ENCODE measurements around the gene SUGT1. TPM values are rescaled to one million over a fixed set of nuclear protein-coding genes. Genes with fewer than 3 reads are reported as not detected.

Gene SUGT1
- total and polyA plus RNA-seq, 8 donors = 7.0 to 44.6 (median 35.0) TPM

GRCh38 chr13:52746141-52746540 is 93.5 kb downstream of the SUGT1 start:
- Histone ChIP-seq H3K36me3 (no peaks in the 10 kb centered on the region), H3K4me1 (no peaks in the 10 kb centered on the region), H3K27me3 (peaks cover 0 to 32% (median under 1%) of the 10 kb centered on the region in 3 donors), H3K27ac (no peak overlapping the region), H3K4me3 (no peak overlapping the region), H3K9me3 (peaks cover 0 to 9% (median 4%) of the 10 kb centered on the region in 4 donors)
- DNase-seq = no peak
- 58 to 73% (median 68%) methylated on average over 3 of the region's 3 CpGs for WGBS, 5 donors
- no peak for TF ChIP-seq EP300 (IDR thresholded peaks at IDR 0.05)
- no peak for TF ChIP-seq POLR2AphosphoS5 (IDR thresholded peaks at IDR 0.05)
- TF ChIP-seq CTCF (IDR thresholded peaks at IDR 0.05) = no peak
- no peak for TF ChIP-seq POLR2A (IDR thresholded peaks at IDR 0.05)
- intact Hi-C loops (cut with DNase I; ENCODE audit: low total_unique reads) = no loop called here

- intact Hi-C loops (cut with DNase I; ENCODE audit: low total_unique reads) = no loop called here
- Histone ChIP-seq H3K4me1 (no peaks in the 10 kb centered on the region), H3K27me3 (peaks cover 0 to 38% (median 0%) of the 10 kb centered on the region in 3 donors), H3K9me3 (peaks cover 0 to 4% (median 0%) of the 10 kb centered on the region in 4 donors), H3K36me3 (no peaks in the 10 kb centered on the region), H3K27ac (no peak overlapping the region), H3K4me3 (no peak overlapping the region)
- WGBS, 5 donors = 36 to 50% (median 45%) methylated on average over 5 of the region's 5 CpGs
- peak in 1 of 2 donors; percentile 21 for DNase-seq
- TF ChIP-seq CTCF (IDR thresholded peaks at IDR 0.05) (no peak), EP300 (IDR thresholded peaks at IDR 0.05) (no peak), POLR2A (IDR thresholded peaks at IDR 0.05) (no peak), POLR2AphosphoS5 (IDR thresholded peaks at IDR 0.05) (no peak)
Measured at GRCh38 chr13:52749419-52749818, 96.8 kb downstream of the SUGT1 start.

Other genes with a start within 250 kb of the SUGT1 start
- gene THSD1, start 246.7 kb upstream of the SUGT1 start, total RNA-seq = 1 to 10 TPM in 2 of 5 donors, under 1 TPM in 2, not detected in 1; 0.58 to 8.4 (median 1.7) TPM
- gene THSD1, start 246.7 kb upstream of the SUGT1 start, polyA plus RNA-seq = 1 to 10 TPM in 2 of 3 donors, under 1 TPM in 1; 0.12 to 2.0 (median 1.1) TPM
- gene VPS36, start 202.2 kb upstream of the SUGT1 start, total RNA-seq = 100 to 1,000 TPM in 1 of 5 donors, 10 to 100 TPM in 4; 21.7 to 323 (median 78.2) TPM
- 10 to 100 TPM; 15.8 to 21.8 (median 21.6) TPM for gene VPS36, start 202.2 kb upstream of the SUGT1 start, polyA plus RNA-seq
- gene CKAP2, start 197.4 kb upstream of the SUGT1 start, total RNA-seq = 10 to 100 TPM; 11.7 to 31.6 (median 16.2) TPM
- 1 to 10 TPM; 2.3 to 5.1 (median 3.0) TPM for gene CKAP2, start 197.4 kb upstream of the SUGT1 start, polyA plus RNA-seq
- 10 to 100 TPM in 1 of 5 donors, 1 to 10 TPM in 2, not detected in 2; 2.9 to 49.6 (median 5.0) TPM for gene HNRNPA1L2, start 10.4 kb upstream of the SUGT1 start, total RNA-seq
- 1 to 10 TPM; 4.0 to 9.7 (median 6.3) TPM for gene HNRNPA1L2, start 10.4 kb upstream of the SUGT1 start, polyA plus RNA-seq
- gene CNMD, start 87.0 kb downstream of the SUGT1 start, total RNA-seq = not detected
- not detected for gene CNMD, start 87.0 kb downstream of the SUGT1 start, polyA plus RNA-seq
- gene PCDH8, start 195.8 kb downstream of the SUGT1 start, total RNA-seq = under 1 TPM in 1 of 5 donors, not detected in 4; 0.18 TPM
- under 1 TPM; 0.15 to 0.23 (median 0.19) TPM for gene PCDH8, start 195.8 kb downstream of the SUGT1 start, polyA plus RNA-seq

All from stomach (tissue), 9 donors.